CD4-positive, alpha-beta T cell treated with Interleukin-6 for 4 hours (primary cell): ENCODE data around the gene PPHLN1.

Experiments used
- DNase-seq: peaks from one replicate; pipeline ENCODE4 v3.0.0-alpha.2; 2020; ENCODE audit warnings: mixed read lengths

PPHLN1 gene

GRCh38 chr12:42325653-42326474 is at the start of gene PPHLN1, which contains the start of gene ZCRB1:
Gene PPHLN1 (plus strand): TSS chr12:42326167. CDS start chr12:42335903, 9,736 bp downstream.
Gene ZCRB1 (minus strand): TSS chr12:42326094. CDS start chr12:42324102, 1,992 bp downstream.
- peak; percentile 83 for DNase-seq

- no peak for DNase-seq
Observed at GRCh38 chr12:42277396-42278127, 48.4 kb upstream of the PPHLN1 start.

- DNase-seq, result no peak
Observed at GRCh38 chr12:42278128-42278510, 47.8 kb upstream of the PPHLN1 start.

GRCh38 chr12:42281278-42281677 is 44.7 kb upstream of the PPHLN1 start:
- DNase-seq, result no peak

- no peak for DNase-seq
Observed at GRCh38 chr12:42281844-42282243, 44.1 kb upstream of the PPHLN1 start.

GRCh38 chr12:42282294-42282693 is 43.7 kb upstream of the PPHLN1 start:
- DNase-seq, result no peak

- DNase-seq, result no peak
Observed at GRCh38 chr12:42283739-42284138, 42.2 kb upstream of the PPHLN1 start.

- DNase-seq, result no peak
Observed at GRCh38 chr12:42284157-42284556, 41.8 kb upstream of the PPHLN1 start.

GRCh38 chr12:42284876-42285275 is 41.1 kb upstream of the PPHLN1 start:
- DNase-seq, result no peak

- DNase-seq, result no peak
Observed at GRCh38 chr12:42285431-42285830, 40.5 kb upstream of the PPHLN1 start.

GRCh38 chr12:42286741-42287140 is 39.2 kb upstream of the PPHLN1 start:
- DNase-seq, result no peak

GRCh38 chr12:42288544-42288943 is 37.4 kb upstream of the PPHLN1 start:
- no peak for DNase-seq

GRCh38 chr12:42291680-42292079 is 34.3 kb upstream of the PPHLN1 start:
- DNase-seq, result no peak

GRCh38 chr12:42296503-42297109 is 29.4 kb upstream of the PPHLN1 start:
- DNase-seq, result no peak

GRCh38 chr12:42298887-42299286 is 27.1 kb upstream of the PPHLN1 start:
- DNase-seq, result no peak

- peak; percentile 35 for DNase-seq
Observed at GRCh38 chr12:42299392-42300308, 26.3 kb upstream of the PPHLN1 start.

- DNase-seq, result no peak
Observed at GRCh38 chr12:42306297-42306696, 19.7 kb upstream of the PPHLN1 start.

- no peak for DNase-seq
Observed at GRCh38 chr12:42308390-42308789, 17.6 kb upstream of the PPHLN1 start.

GRCh38 chr12:42309996-42310395 is 16.0 kb upstream of the PPHLN1 start:
- no peak for DNase-seq

- DNase-seq, result no peak
Observed at GRCh38 chr12:42315108-42315507, 10.9 kb upstream of the PPHLN1 start.

- no peak for DNase-seq
Observed at GRCh38 chr12:42320796-42321195, 5.2 kb upstream of the PPHLN1 start.

GRCh38 chr12:42322567-42322966 is 3.4 kb upstream of the PPHLN1 start:
- DNase-seq, result no peak

- no peak for DNase-seq
Observed at GRCh38 chr12:42323856-42324255, 2.1 kb upstream of the PPHLN1 start.
